Smooth muscle cell (in vitro differentiated cells): ENCODE data around the gene PALM2AKAP2. TPM values are rescaled to one million over a fixed set of nuclear protein-coding genes. Genes with fewer than 3 reads are reported as not detected.

Experiments
- DNase-seq: peaks from one replicate; lab custom pipeline; 2025; ENCODE audit not compliant: unreplicated experiment; lab: John Stamatoyannopoulos, UW
- H2AFZ ChIP-seq: fragments of 200-600 bp; sonication (generic); 2 replicates; pipeline ENCODE4 v1.6.0; 2016; ENCODE audit warnings: antibody characterized with exemption, low read depth, mild to moderate bottlenecking
- H3F3A ChIP-seq: fragments of 200-600 bp; sonication (generic); 2 replicates; pipeline ENCODE4 v1.6.0; 2017; ENCODE audit warnings: antibody characterized with exemption, low read depth
- H3K27ac ChIP-seq: fragments of 200-600 bp; sonication (generic); 2 replicates; pipeline ENCODE4 v1.5.1; 2016; ENCODE audit warnings: low read depth, mild to moderate bottlenecking
- H3K27me3 ChIP-seq: fragments of 200-600 bp; sonication (generic); 2 replicates; pipeline ENCODE4 v1.6.1; 2016; ENCODE audit warnings: low read depth, mild to moderate bottlenecking
- H3K36me3 ChIP-seq: fragments of 200-600 bp; sonication (generic); 2 replicates; pipeline ENCODE4 v1.5.1; 2016; ENCODE audit warnings: low read depth
- H3K4me1 ChIP-seq: fragments of 200-600 bp; sonication (generic); 2 replicates; pipeline ENCODE4 v1.5.1; 2016; ENCODE audit warnings: low read depth
- H3K4me2 ChIP-seq: fragments of 200-600 bp; sonication (generic); 2 replicates; pipeline ENCODE4 v1.6.0; 2016; ENCODE audit warnings: mild to moderate bottlenecking
- H3K4me3 ChIP-seq: fragments of 200-600 bp; sonication (generic); 2 replicates; pipeline ENCODE4 v1.5.1; 2016; ENCODE audit warnings: mild to moderate bottlenecking
- H3K79me2 ChIP-seq: fragments of 200-600 bp; sonication (generic); 2 replicates; pipeline ENCODE4 v1.6.0; 2016; ENCODE audit warnings: low read depth, mild to moderate bottlenecking
- H3K9ac ChIP-seq: fragments of 200-600 bp; sonication (generic); 2 replicates; pipeline ENCODE4 v1.6.0; 2016; ENCODE audit warnings: low read depth
- H3K9me3 ChIP-seq: fragments of 200-600 bp; sonication (generic); replicated peaks from 2 replicates; pipeline ENCODE4 v1.5.1; 2016; ENCODE audit warnings: low read depth
- H4K20me1 ChIP-seq: fragments of 200-600 bp; sonication (generic); 2 replicates; pipeline ENCODE4 v1.6.0; 2016; ENCODE audit warnings: low read depth
- WGBS: methylation state at CpG from one replicate; pipeline ENCODE4 v1.1.7; 2016; ENCODE audit warnings: low lambda C conversion rate; 5-methylcytosine and 5-hydroxymethylcytosine counted together
- polyA plus RNA-seq: library from polyadenylated mRNA; unstranded; fragments of >200 nt; fragmentation: Nextera tagmentation; extraction: Ambion mirVana; gene quantifications from 2 replicates; pipeline ENCODE4 v1.2.1, GENCODE V29; 2016
- total RNA-seq: library from RNA; depleted of rRNA; stranded (reverse); fragments of >200 nt; gene quantifications from 2 replicates; pipeline ENCODE4 v1.2.3, GENCODE V29; 2014
- TF ChIP-seq, protein P1 (sequence below): fragments of 200-600 bp; sonication (generic); IDR thresholded peaks from 2 replicates; pipeline ENCODE4 v1.5.1; 2017; ENCODE audit warnings: borderline replicate concordance, mild to moderate bottlenecking, antibody characterized with exemption; ENCODE audit not compliant: insufficient read depth, poor library complexity, severe bottlenecking

Gene PALM2AKAP2
- total and polyA plus RNA-seq, 2 experiments from 2014 or later, result 5.8 to 9.3 TPM

DNA sequence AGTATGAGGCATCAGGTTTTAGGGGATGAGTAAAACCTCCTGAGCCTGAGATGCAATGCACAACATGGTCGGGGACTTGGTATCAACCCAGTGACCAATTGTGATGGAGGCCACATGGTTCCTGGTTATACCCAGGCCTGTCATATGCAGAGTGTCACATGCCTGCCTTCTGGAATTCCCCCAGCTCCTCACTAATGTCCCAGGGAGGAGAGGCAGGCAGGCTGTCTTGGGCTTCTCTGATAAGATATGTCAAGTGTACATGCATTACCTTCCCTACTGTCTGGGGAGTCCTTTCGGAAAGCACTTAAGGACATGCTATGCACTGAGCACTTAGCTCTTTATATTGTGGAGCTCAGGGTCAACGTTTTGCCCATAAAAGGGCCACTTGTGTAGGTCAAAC, 14.2 kb upstream of the PALM2AKAP2 start:
- H4K20me1 ChIP-seq, result no peaks in the 10 kb centered on the region
- no peak overlapping the region for H3K27ac ChIP-seq
- peaks cover 3% of the 10 kb centered on the region for H3F3A ChIP-seq
- WGBS, result 82% methylated on average over 3 of the region's 3 CpGs
- H3K27me3 ChIP-seq, result no peaks in the 10 kb centered on the region
- no peak overlapping the region for H3K4me2 ChIP-seq
- H3K9ac ChIP-seq, result no peak overlapping the region
- TF ChIP-seq, protein P1, sequence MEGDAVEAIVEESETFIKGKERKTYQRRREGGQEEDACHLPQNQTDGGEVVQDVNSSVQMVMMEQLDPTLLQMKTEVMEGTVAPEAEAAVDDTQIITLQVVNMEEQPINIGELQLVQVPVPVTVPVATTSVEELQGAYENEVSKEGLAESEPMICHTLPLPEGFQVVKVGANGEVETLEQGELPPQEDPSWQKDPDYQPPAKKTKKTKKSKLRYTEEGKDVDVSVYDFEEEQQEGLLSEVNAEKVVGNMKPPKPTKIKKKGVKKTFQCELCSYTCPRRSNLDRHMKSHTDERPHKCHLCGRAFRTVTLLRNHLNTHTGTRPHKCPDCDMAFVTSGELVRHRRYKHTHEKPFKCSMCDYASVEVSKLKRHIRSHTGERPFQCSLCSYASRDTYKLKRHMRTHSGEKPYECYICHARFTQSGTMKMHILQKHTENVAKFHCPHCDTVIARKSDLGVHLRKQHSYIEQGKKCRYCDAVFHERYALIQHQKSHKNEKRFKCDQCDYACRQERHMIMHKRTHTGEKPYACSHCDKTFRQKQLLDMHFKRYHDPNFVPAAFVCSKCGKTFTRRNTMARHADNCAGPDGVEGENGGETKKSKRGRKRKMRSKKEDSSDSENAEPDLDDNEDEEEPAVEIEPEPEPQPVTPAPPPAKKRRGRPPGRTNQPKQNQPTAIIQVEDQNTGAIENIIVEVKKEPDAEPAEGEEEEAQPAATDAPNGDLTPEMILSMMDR, result no peak
- no peak overlapping the region for H2AFZ ChIP-seq
- peaks cover 9% of the 10 kb centered on the region for H3K4me1 ChIP-seq
- H3K9me3 ChIP-seq, result no peaks in the 10 kb centered on the region
- DNase-seq, result no peak
- H3K79me2 ChIP-seq, result no peaks in the 10 kb centered on the region
- no peak overlapping the region for H3K4me3 ChIP-seq
- no peaks in the 10 kb centered on the region for H3K36me3 ChIP-seq

DNA sequence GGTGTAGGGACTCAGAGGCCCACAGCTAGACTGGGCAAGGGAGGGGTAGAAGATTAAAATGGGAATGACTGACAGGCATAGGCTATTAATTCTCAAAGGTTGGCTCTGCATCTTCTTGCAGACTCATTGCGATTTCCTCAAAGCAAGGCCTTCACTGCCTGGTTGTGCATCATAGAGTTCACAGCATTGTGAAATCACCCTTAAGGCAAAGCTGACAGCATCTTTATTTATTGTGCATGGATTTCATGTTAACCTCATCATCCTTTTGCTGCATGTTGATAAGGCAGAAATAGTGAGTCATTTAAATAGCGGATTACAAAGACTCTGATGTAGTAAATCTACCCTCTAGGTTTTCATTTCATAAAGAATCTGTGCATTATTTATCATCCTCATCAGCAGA, 13.6 kb upstream of the PALM2AKAP2 start:
- H3F3A ChIP-seq, result peaks cover 3% of the 10 kb centered on the region

DNA sequence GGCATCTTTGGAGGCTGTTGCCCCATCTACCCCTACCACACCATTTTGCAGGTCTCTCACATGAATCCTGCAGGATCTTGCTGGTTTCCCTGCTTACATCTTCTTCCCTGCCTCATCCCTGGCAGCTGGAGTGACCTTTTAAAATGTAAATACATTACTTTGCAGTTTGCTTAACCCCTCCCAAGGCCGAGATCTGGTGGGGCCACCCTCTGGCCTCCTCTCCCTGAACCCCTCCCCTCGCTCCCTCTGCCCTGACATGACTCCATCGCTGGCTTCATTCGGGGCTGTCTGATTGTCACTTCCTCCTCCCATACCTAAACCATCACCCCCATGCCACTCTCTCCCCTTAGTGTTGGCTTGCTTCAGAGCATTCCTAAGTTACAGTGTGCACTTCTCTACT, 12.6 kb upstream of the PALM2AKAP2 start:
- Histone ChIP-seq H3K79me2 (no peaks in the 10 kb centered on the region), H3K27me3 (no peaks in the 10 kb centered on the region), H3K36me3 (no peaks in the 10 kb centered on the region), H4K20me1 (no peaks in the 10 kb centered on the region), H3K4me3 (no peak overlapping the region), H2AFZ (no peak overlapping the region), H3K4me2 (no peak overlapping the region), H3K9ac (no peak overlapping the region), H3K9me3 (no peaks in the 10 kb centered on the region), H3K27ac (no peak overlapping the region), H3F3A (peaks cover 3% of the 10 kb centered on the region), H3K4me1 (peaks cover 24% of the 10 kb centered on the region)
- no peak for DNase-seq
- 24% methylated on average over 4 of the region's 4 CpGs for WGBS
- TF ChIP-seq, protein P1, result no peak

More for the DNA sequence above, 13.6 kb upstream of the PALM2AKAP2 start:
- Histone ChIP-seq H2AFZ (no peak overlapping the region), H3K9ac (no peak overlapping the region), H3K4me3 (no peak overlapping the region), H3K4me2 (no peak overlapping the region), H3K9me3 (no peaks in the 10 kb centered on the region), H3K27me3 (no peaks in the 10 kb centered on the region), H3K4me1 (peaks cover 14% of the 10 kb centered on the region), H3K27ac (peak overlapping the region; percentile 9), H3K36me3 (no peaks in the 10 kb centered on the region), H3K79me2 (no peaks in the 10 kb centered on the region), H4K20me1 (no peaks in the 10 kb centered on the region)
- no peak for DNase-seq
- TF ChIP-seq, protein P1, result no peak
- WGBS, result 23% methylated on average over 2 of the region's 2 CpGs

DNA sequence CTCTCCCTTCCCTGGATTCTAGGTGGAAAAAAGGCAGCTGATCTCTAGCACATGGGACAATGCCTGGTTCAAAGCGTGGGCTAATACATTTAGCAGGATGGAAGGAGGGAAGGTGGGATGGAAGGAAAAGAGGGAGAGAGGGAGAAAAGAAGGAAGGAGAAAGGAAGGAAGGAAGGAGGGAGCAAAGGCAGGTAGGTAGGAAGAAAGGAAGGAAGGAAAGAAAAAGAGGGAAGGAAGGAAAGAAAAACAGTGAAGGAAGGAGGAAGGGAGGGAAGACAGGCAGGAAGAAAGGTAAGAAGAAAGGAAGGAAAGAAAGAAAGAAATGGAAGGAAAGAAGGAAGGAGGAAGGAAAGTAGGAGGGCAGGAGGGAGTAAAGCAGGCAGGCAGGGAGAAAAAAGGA, 12.2 kb upstream of the PALM2AKAP2 start:
- Histone ChIP-seq H3K27me3 (no peaks in the 10 kb centered on the region), H3K79me2 (no peaks in the 10 kb centered on the region), H3K27ac (no peak overlapping the region), H3K4me3 (no peak overlapping the region), H4K20me1 (no peaks in the 10 kb centered on the region), H3K9me3 (no peaks in the 10 kb centered on the region), H3F3A (peaks cover 3% of the 10 kb centered on the region), H3K4me1 (peaks cover 25% of the 10 kb centered on the region), H3K36me3 (no peaks in the 10 kb centered on the region), H3K4me2 (no peak overlapping the region), H2AFZ (no peak overlapping the region), H3K9ac (no peak overlapping the region)
- no peak for DNase-seq
- WGBS, result 85% methylated on average over 1 of the region's 1 CpG
- TF ChIP-seq, protein P1, result no peak
